Panc1 (cell line): ENCODE results near the gene MAL.

Experiments used
- POLR2AphosphoS5 ChIP-seq: IDR thresholded peaks from 2 replicates; pipeline ENCODE4 v1.6.1; 2012; ENCODE audit warnings: mild to moderate bottlenecking, low read depth, low read length, moderate library complexity
- SIN3A ChIP-seq: IDR thresholded peaks from 2 replicates; pipeline ENCODE4 v1.6.1; 2012; ENCODE audit warnings: low read depth, mild to moderate bottlenecking, low read length, moderate library complexity, borderline replicate concordance; ENCODE audit not compliant: insufficient read depth
- TF ChIP-seq, protein P1 (sequence below): fragments of 450-650 bp; IDR thresholded peaks from 2 replicates; pipeline ENCODE4 v1.5.1; 2017; ENCODE audit warnings: mild to moderate bottlenecking

GRCh38 chr2:95034818-95035217, 9.3 kb downstream of the MAL start:
- TF ChIP-seq, protein P1, sequence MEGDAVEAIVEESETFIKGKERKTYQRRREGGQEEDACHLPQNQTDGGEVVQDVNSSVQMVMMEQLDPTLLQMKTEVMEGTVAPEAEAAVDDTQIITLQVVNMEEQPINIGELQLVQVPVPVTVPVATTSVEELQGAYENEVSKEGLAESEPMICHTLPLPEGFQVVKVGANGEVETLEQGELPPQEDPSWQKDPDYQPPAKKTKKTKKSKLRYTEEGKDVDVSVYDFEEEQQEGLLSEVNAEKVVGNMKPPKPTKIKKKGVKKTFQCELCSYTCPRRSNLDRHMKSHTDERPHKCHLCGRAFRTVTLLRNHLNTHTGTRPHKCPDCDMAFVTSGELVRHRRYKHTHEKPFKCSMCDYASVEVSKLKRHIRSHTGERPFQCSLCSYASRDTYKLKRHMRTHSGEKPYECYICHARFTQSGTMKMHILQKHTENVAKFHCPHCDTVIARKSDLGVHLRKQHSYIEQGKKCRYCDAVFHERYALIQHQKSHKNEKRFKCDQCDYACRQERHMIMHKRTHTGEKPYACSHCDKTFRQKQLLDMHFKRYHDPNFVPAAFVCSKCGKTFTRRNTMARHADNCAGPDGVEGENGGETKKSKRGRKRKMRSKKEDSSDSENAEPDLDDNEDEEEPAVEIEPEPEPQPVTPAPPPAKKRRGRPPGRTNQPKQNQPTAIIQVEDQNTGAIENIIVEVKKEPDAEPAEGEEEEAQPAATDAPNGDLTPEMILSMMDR: no peak
- TF ChIP-seq POLR2AphosphoS5 (no peak), SIN3A (no peak)
